DND-41 (cell line): ENCODE measurements around the gene TMA16.

Experiments used
- EZH2 ChIP-seq: IDR thresholded peaks from 3 replicates; pipeline ENCODE4 v1.6.1; 2012; ENCODE audit warnings: borderline replicate concordance, low read depth, mild to moderate bottlenecking, moderate library complexity, low read length, inconsistent platforms; ENCODE audit not compliant: severe bottlenecking
- TF ChIP-seq, protein P1 (sequence below): IDR thresholded peaks from 2 replicates; pipeline ENCODE4 v1.5.1; 2012; ENCODE audit warnings: borderline replicate concordance, low read length, moderate library complexity, mild to moderate bottlenecking; ENCODE audit not compliant: poor library complexity, severe bottlenecking; ENCODE audit errors: extremely low read depth

DNA sequence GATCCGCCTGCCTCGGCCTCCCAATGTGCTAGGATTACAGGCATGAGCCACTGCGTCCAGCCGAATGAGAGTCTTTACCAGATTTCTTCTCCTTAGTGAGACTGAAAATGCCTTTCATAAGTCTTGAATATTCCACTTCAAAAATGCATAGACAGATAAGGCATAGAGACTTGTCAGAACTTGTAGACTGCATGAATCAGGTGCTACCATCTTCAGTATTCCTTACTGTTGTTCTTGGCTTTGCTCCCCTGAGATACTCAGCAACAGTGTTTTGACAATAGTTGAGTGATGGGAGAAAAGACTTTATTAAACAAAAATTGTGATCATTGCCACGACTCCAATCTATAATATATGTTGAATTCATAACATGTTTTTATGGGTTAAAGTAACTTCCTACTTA, 31.9 kb upstream of the TMA16 start:
- no peak for TF ChIP-seq EZH2
- TF ChIP-seq, protein P1, sequence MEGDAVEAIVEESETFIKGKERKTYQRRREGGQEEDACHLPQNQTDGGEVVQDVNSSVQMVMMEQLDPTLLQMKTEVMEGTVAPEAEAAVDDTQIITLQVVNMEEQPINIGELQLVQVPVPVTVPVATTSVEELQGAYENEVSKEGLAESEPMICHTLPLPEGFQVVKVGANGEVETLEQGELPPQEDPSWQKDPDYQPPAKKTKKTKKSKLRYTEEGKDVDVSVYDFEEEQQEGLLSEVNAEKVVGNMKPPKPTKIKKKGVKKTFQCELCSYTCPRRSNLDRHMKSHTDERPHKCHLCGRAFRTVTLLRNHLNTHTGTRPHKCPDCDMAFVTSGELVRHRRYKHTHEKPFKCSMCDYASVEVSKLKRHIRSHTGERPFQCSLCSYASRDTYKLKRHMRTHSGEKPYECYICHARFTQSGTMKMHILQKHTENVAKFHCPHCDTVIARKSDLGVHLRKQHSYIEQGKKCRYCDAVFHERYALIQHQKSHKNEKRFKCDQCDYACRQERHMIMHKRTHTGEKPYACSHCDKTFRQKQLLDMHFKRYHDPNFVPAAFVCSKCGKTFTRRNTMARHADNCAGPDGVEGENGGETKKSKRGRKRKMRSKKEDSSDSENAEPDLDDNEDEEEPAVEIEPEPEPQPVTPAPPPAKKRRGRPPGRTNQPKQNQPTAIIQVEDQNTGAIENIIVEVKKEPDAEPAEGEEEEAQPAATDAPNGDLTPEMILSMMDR, result no peak
